DND-41 (cell line): ENCODE results near the gene FARP1.

Experiments used
- ATAC-seq: fragments of 200-7000 bp; cut with Tn5 transposase; 3 replicates; pipeline ENCODE4 v1.9.1; 2021; ENCODE audit warnings: low read depth; ENCODE audit not compliant: insufficient read depth
- DNase-seq: peaks from one replicate; pipeline ENCODE4 v3.0.0-alpha.2; 2020
- H2AFZ ChIP-seq: 2 replicates; pipeline ENCODE4 v1.6.0; 2012; ENCODE audit warnings: low read depth, low read length
- H3K27ac ChIP-seq: 2 replicates; pipeline ENCODE4 v1.5.1; 2012; ENCODE audit warnings: low read length, inconsistent platforms
- H3K27me3 ChIP-seq: fragments of 200-600 bp; sonication (generic); 2 replicates; pipeline ENCODE4 v1.6.0; 2012; ENCODE audit warnings: low read length, mild to moderate bottlenecking, inconsistent platforms; ENCODE audit not compliant: insufficient read depth, poor library complexity
- H3K36me3 ChIP-seq: 2 replicates; pipeline ENCODE4 v1.5.1; 2012; ENCODE audit warnings: low read length, inconsistent platforms; ENCODE audit not compliant: insufficient read depth
- H3K4me1 ChIP-seq: 2 replicates; pipeline ENCODE4 v1.5.1; 2012; ENCODE audit warnings: mild to moderate bottlenecking, low read length; ENCODE audit not compliant: insufficient read depth
- H3K4me2 ChIP-seq: 2 replicates; pipeline ENCODE4 v1.6.0; 2012; ENCODE audit warnings: mild to moderate bottlenecking, moderate library complexity, low read length, inconsistent platforms; ENCODE audit not compliant: insufficient read depth
- H3K4me3 ChIP-seq, 2 experiments: fragments of 200-600 bp in 1 of 2; shearing (Covaris generic) in 1 of 2; 2 replicates each; pipeline ENCODE4 v1.5.1; 2012 to 2016; ENCODE audit warnings: inconsistent platforms in 2 of 2, low read length in 2 of 2, mild to moderate bottlenecking in 2 of 2, low read depth in 1 of 2, moderate library complexity in 1 of 2
- H3K79me2 ChIP-seq: 2 replicates; pipeline ENCODE4 v1.6.0; 2012; ENCODE audit warnings: low read length, inconsistent platforms; ENCODE audit not compliant: insufficient read depth
- H3K9ac ChIP-seq: 2 replicates; pipeline ENCODE4 v1.6.0; 2012; ENCODE audit warnings: low read depth, mild to moderate bottlenecking, inconsistent platforms, low read length, moderate library complexity
- H3K9me3 ChIP-seq: 2 replicates; pipeline ENCODE4 v1.5.1; 2012; ENCODE audit warnings: low read length, moderate library complexity, mild to moderate bottlenecking, inconsistent platforms; ENCODE audit not compliant: insufficient read depth, severe bottlenecking
- H4K20me1 ChIP-seq: 2 replicates; pipeline ENCODE4 v1.6.0; 2012; ENCODE audit warnings: low read length; ENCODE audit not compliant: insufficient read depth
- EZH2 ChIP-seq: IDR thresholded peaks from 3 replicates; pipeline ENCODE4 v1.6.1; 2012; ENCODE audit warnings: borderline replicate concordance, low read depth, mild to moderate bottlenecking, moderate library complexity, low read length, inconsistent platforms; ENCODE audit not compliant: severe bottlenecking
- TF ChIP-seq, protein P1 (sequence below): IDR thresholded peaks from 2 replicates; pipeline ENCODE4 v1.5.1; 2012; ENCODE audit warnings: borderline replicate concordance, low read length, moderate library complexity, mild to moderate bottlenecking; ENCODE audit not compliant: poor library complexity, severe bottlenecking; ENCODE audit errors: extremely low read depth

FARP1 gene

DNA sequence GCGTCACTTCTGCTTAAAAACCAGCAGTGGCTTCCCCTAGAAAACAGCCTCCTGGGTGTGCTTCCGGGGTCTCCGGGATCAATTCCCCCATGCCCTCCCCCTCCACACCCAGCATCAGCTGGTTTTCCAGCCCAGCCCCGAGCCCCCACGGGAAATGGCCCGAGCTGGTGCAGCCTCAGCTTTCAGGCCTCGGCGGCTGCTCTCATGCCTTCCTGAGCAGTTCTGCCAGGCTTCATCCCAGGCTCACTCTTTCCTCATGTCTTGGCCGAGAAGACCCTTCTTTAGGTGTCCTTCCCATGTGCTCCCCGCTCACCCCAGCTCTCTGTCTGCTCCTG is 137.2 kb downstream of the FARP1 start:
- no peak for TF ChIP-seq EZH2
- TF ChIP-seq, protein P1, sequence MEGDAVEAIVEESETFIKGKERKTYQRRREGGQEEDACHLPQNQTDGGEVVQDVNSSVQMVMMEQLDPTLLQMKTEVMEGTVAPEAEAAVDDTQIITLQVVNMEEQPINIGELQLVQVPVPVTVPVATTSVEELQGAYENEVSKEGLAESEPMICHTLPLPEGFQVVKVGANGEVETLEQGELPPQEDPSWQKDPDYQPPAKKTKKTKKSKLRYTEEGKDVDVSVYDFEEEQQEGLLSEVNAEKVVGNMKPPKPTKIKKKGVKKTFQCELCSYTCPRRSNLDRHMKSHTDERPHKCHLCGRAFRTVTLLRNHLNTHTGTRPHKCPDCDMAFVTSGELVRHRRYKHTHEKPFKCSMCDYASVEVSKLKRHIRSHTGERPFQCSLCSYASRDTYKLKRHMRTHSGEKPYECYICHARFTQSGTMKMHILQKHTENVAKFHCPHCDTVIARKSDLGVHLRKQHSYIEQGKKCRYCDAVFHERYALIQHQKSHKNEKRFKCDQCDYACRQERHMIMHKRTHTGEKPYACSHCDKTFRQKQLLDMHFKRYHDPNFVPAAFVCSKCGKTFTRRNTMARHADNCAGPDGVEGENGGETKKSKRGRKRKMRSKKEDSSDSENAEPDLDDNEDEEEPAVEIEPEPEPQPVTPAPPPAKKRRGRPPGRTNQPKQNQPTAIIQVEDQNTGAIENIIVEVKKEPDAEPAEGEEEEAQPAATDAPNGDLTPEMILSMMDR = no peak
- H2AFZ ChIP-seq = peak overlapping the region; percentile 55; the same call in 1 of the 2 replicates
- no peak overlapping the region for H3K9ac ChIP-seq

DNA sequence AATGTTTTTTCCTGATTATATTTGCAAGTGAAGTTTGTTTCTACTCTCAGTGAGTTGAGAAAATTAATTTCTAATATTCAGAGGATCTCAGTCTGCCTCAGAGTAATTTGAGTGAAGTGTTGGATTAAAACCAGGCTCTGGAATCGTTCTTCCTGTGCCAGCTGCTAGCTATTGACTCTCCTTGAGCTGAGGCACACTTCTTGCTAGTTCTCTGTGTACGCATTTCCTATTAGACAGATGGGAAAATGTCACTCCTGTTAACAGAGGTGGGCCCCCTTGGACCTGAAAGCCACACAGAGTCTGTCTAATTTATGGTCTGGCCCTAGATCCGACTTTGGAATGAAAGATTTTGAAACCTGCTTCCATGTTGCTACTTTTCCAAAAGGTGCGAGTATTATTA is 141.8 kb downstream of the FARP1 start:
- H3K79me2 ChIP-seq = no peaks in the 10 kb centered on the region
- no peak overlapping the region for H3K4me2 ChIP-seq
- H4K20me1 ChIP-seq = no peaks in the 10 kb centered on the region
- H3K4me3 ChIP-seq = no peak overlapping the region
- H3K9ac ChIP-seq = no peak overlapping the region
- peaks cover 21% of the 10 kb centered on the region for H3K27me3 ChIP-seq
- TF ChIP-seq, protein P1 = no peak
- no peak for TF ChIP-seq EZH2
- ATAC-seq (no peak), DNase-seq (no peak)
- H3K4me1 ChIP-seq = peaks cover 3% of the 10 kb centered on the region; the same call in 1 of the 2 replicates
- H3K27ac ChIP-seq = no peak overlapping the region
- no peak overlapping the region for H2AFZ ChIP-seq
- H3K9me3 ChIP-seq = no peaks in the 10 kb centered on the region
- H3K36me3 ChIP-seq = no peaks in the 10 kb centered on the region

More for the DNA sequence above, 137.2 kb downstream of the FARP1 start:
- no peak for ATAC-seq
- no peaks in the 10 kb centered on the region for H4K20me1 ChIP-seq
- H3K9me3 ChIP-seq = no peaks in the 10 kb centered on the region
- peaks cover 3% of the 10 kb centered on the region; the same call in 1 of the 2 replicates for H3K4me1 ChIP-seq
- H3K27ac ChIP-seq = no peak overlapping the region
- H3K4me2 ChIP-seq = no peak overlapping the region
- no peaks in the 10 kb centered on the region for H3K36me3 ChIP-seq
- no peaks in the 10 kb centered on the region for H3K79me2 ChIP-seq
- DNase-seq = no peak
- H3K27me3 ChIP-seq = peaks cover 12% of the 10 kb centered on the region
- H3K4me3 ChIP-seq = no peak overlapping the region

GRCh38 chr13:98285317-98285716 is 142.4 kb downstream of the FARP1 start:
- peaks cover 21% of the 10 kb centered on the region for H3K27me3 ChIP-seq
- TF ChIP-seq, protein P1 = no peak
- TF ChIP-seq EZH2 = no peak
- H3K4me3 ChIP-seq = no peak overlapping the region
- no peak overlapping the region for H2AFZ ChIP-seq
- H3K9me3 ChIP-seq = no peaks in the 10 kb centered on the region
- H3K4me2 ChIP-seq = no peak overlapping the region
- no peak for DNase-seq
- H3K27ac ChIP-seq = no peak overlapping the region
- H3K4me1 ChIP-seq = no peaks in the 10 kb centered on the region
- no peaks in the 10 kb centered on the region; the same call in 1 of the 2 replicates for H4K20me1 ChIP-seq
- no peaks in the 10 kb centered on the region for H3K36me3 ChIP-seq
- no peak overlapping the region for H3K9ac ChIP-seq
- H3K79me2 ChIP-seq = no peaks in the 10 kb centered on the region
- no peak for ATAC-seq
